OCI-LY3 (cell line): Measurements from ENCODE around the gene DNAJC6.

Experiments used
- CTCF ChIP-seq: fragments of 200-600, 300-600 bp; sonication (generic); IDR thresholded peaks from 2 replicates; pipeline ENCODE4 v1.5.1; 2014; ENCODE audit warnings: antibody characterized with exemption, low read length, low read depth
- EZH2phosphoT487 ChIP-seq: fragments of 200-600 bp; shearing (Covaris generic); IDR thresholded peaks from 2 replicates; pipeline ENCODE4 v1.6.1; 2018; ENCODE audit warnings: antibody characterized with exemption, mixed run types, low read depth

GRCh38 chr1:65401612-65402011 is 92.3 kb downstream of the DNAJC6 start:
- TF ChIP-seq EZH2phosphoT487 (no peak), CTCF (no peak)
